PC-3 (cell line): Measurements from ENCODE around the gene NLGN1. TPM values are rescaled to one million over a fixed set of nuclear protein-coding genes. Genes with fewer than 3 reads are reported as not detected.

Source experiments
- ATAC-seq: fragments of 200-7000 bp; cut with Tn5 transposase; 2 replicates; pipeline ENCODE4 v1.9.1; 2020; ENCODE audit warnings: mild to moderate bottlenecking, moderate library complexity
- BruUV-seq: library from RNA; stranded (reverse); fragments of 400-500 nt; replicated peaks from 2 replicates; lab custom pipeline; 2021; lab: Mats Ljungman, UMichigan
- CTCF ChIA-PET: fragments of 300-600 bp; sonication (Branson Sonifier 250); formaldehyde crosslinking; loops from one replicate; lab custom pipeline; 2022; ENCODE audit warnings: antibody characterized with exemption; lab: Charles Lee
- POLR2A ChIA-PET: fragments of 300-600 bp; sonication (Branson Sonifier 250); formaldehyde crosslinking; loops from one replicate; lab custom pipeline; 2022; ENCODE audit warnings: antibody characterized with exemption; ENCODE audit not compliant: unreplicated experiment; lab: Charles Lee
- DNase-seq: peaks from one replicate; pipeline ENCODE4 v3.0.0-alpha.2; 2015
- H2AFZ ChIP-seq: fragments of 300-600 bp; sonication (generic); 2 replicates; pipeline ENCODE4 v1.6.0; 2016; ENCODE audit warnings: antibody characterized with exemption, low read length
- H3F3A ChIP-seq: fragments of 300-600 bp; sonication (generic); one replicate; pipeline ENCODE4 v1.6.0; 2017; ENCODE audit warnings: antibody characterized with exemption, low read length, control low read depth, mild to moderate bottlenecking; ENCODE audit not compliant: unreplicated experiment
- H3K27ac ChIP-seq: fragments of 300-600 bp; sonication (generic); 2 replicates; pipeline ENCODE4 v1.5.1; 2016; ENCODE audit warnings: mild to moderate bottlenecking, low read length
- H3K27me3 ChIP-seq: fragments of 300-600 bp; sonication (generic); 2 replicates; pipeline ENCODE4 v1.6.1; 2016; ENCODE audit warnings: low read length, mixed read lengths
- H3K36me3 ChIP-seq: fragments of 300-600 bp; sonication (generic); 2 replicates; pipeline ENCODE4 v1.6.1; 2016; ENCODE audit warnings: low read depth, mixed run types, low read length, mixed read lengths
- H3K4me1 ChIP-seq: fragments of 300-600 bp; sonication (generic); 2 replicates; pipeline ENCODE4 v1.5.1; 2016; ENCODE audit warnings: low read length; ENCODE audit not compliant: insufficient read depth
- H3K4me2 ChIP-seq: fragments of 300-600 bp; sonication (generic); 2 replicates; pipeline ENCODE4 v1.6.0; 2016; ENCODE audit warnings: low read length
- H3K4me3 ChIP-seq: fragments of 300-600 bp; sonication (generic); 2 replicates; pipeline ENCODE4 v1.5.1; 2016; ENCODE audit warnings: mild to moderate bottlenecking, low read length, mixed read lengths
- H3K79me2 ChIP-seq: fragments of 300-600 bp; sonication (generic); 2 replicates; pipeline ENCODE4 v1.6.1; 2017; ENCODE audit warnings: low read length, mixed read lengths
- H3K9ac ChIP-seq: fragments of 300-600 bp; sonication (generic); 2 replicates; pipeline ENCODE4 v1.6.0; 2016; ENCODE audit warnings: mild to moderate bottlenecking, low read length
- H3K9me2 ChIP-seq: fragments of 300-600 bp; sonication (generic); replicated peaks from 2 replicates; pipeline ENCODE4 v1.6.1; 2016; ENCODE audit warnings: mixed run types, low read length, mixed read lengths
- H3K9me3 ChIP-seq: fragments of 300-600 bp; sonication (generic); 2 replicates; pipeline ENCODE4 v1.6.1; 2016; ENCODE audit warnings: low read length, mixed read lengths
- H4K20me1 ChIP-seq: fragments of 300-600 bp; sonication (generic); 2 replicates; pipeline ENCODE4 v1.6.1; 2016; ENCODE audit warnings: low read length, mixed read lengths
- CTCF ChIP-seq: fragments of 300-600 bp; sonication (generic); conservative IDR thresholded peaks from 2 replicates; pipeline ENCODE4 v1.5.1; 2017; ENCODE audit warnings: antibody characterized with exemption, low read depth, mild to moderate bottlenecking, low read length
- EZH2 ChIP-seq: fragments of 300-600 bp; sonication (generic); IDR thresholded peaks from one replicate; pipeline ENCODE4 v1.6.1; 2017; ENCODE audit warnings: antibody characterized with exemption, mild to moderate bottlenecking, low read length; ENCODE audit not compliant: unreplicated experiment
- EZH2phosphoT487 ChIP-seq: fragments of 300-600 bp; sonication (generic); IDR thresholded peaks from 2 replicates; pipeline ENCODE4 v1.6.1; 2018; ENCODE audit warnings: mild to moderate bottlenecking, antibody characterized with exemption, low read length, borderline replicate concordance
- intact Hi-C: fragments of 100-400 bp; cut with micrococcal nuclease; formaldehyde crosslinking; loops from 2 replicates; pipeline ENCODE4 v1.9.0; 2023
- total RNA-seq: library from RNA; depleted of rRNA; stranded (reverse); fragments of >200 nt; gene quantifications from 2 replicates; pipeline ENCODE4 v1.2.3, GENCODE V29; 2014

NLGN1 gene
- total RNA-seq, 1 experiment from 2014 or later: 0.77 TPM

- ChIA-PET CTCF (interaction anchor here (0.6 kb wide), 1 partner anchor 57 kb away, joined by 4 read pairs; no protein-coding TSS in a partner anchor), POLR2A (no interaction called here)
- no peaks in the 10 kb centered on the region for H3K4me1 ChIP-seq
- ATAC-seq: no peak
- no peak overlapping the region for H3K9ac ChIP-seq
- no TSS peak for BruUV-seq
- H3K36me3 ChIP-seq: no peaks in the 10 kb centered on the region
- intact Hi-C loops: no loop called here
- H2AFZ ChIP-seq: no peak overlapping the region
- no peak overlapping the region for H3K4me3 ChIP-seq
- no peaks in the 10 kb centered on the region for H4K20me1 ChIP-seq
- no peaks in the 10 kb centered on the region for H3K9me2 ChIP-seq
- H3K9me3 ChIP-seq: no peaks in the 10 kb centered on the region
- H3F3A ChIP-seq: no peaks in the 10 kb centered on the region
- H3K4me2 ChIP-seq: no peak overlapping the region
- H3K27ac ChIP-seq: no peak overlapping the region
- H3K27me3 ChIP-seq: no peaks in the 10 kb centered on the region
- TF ChIP-seq EZH2phosphoT487: no peak
- no peak for TF ChIP-seq CTCF
- no peak for TF ChIP-seq EZH2
- DNase-seq: no peak
- H3K79me2 ChIP-seq: no peaks in the 10 kb centered on the region
These were observed 278.6 kb downstream of the NLGN1 start for GRCh38 chr3:173676094-173676493.

- Histone ChIP-seq H2AFZ (no peak overlapping the region), H3K4me1 (no peaks in the 10 kb centered on the region), H3K36me3 (no peaks in the 10 kb centered on the region), H3K27me3 (no peaks in the 10 kb centered on the region), H3K9ac (no peak overlapping the region), H3K9me3 (no peaks in the 10 kb centered on the region), H3F3A (no peaks in the 10 kb centered on the region), H3K4me2 (no peak overlapping the region), H3K9me2 (no peaks in the 10 kb centered on the region), H3K79me2 (no peaks in the 10 kb centered on the region), H3K27ac (no peak overlapping the region), H3K4me3 (no peak overlapping the region), H4K20me1 (no peaks in the 10 kb centered on the region)
- BruUV-seq: no TSS peak
- no peak for ATAC-seq
- ChIA-PET CTCF (no interaction called here), POLR2A (no interaction called here)
- TF ChIP-seq EZH2phosphoT487 (no peak), CTCF (no peak), EZH2 (no peak)
- DNase-seq: no peak
- intact Hi-C loops: no loop called here
These were observed 283.7 kb downstream of the NLGN1 start for GRCh38 chr3:173681188-173681678.

- Histone ChIP-seq H3K27ac (no peak overlapping the region), H3F3A (no peaks in the 10 kb centered on the region), H3K9me3 (no peaks in the 10 kb centered on the region), H2AFZ (no peak overlapping the region), H3K27me3 (no peaks in the 10 kb centered on the region), H3K9me2 (no peaks in the 10 kb centered on the region), H3K36me3 (no peaks in the 10 kb centered on the region), H4K20me1 (no peaks in the 10 kb centered on the region), H3K9ac (no peak overlapping the region), H3K79me2 (no peaks in the 10 kb centered on the region), H3K4me1 (no peaks in the 10 kb centered on the region; the same call in 1 of the 2 replicates), H3K4me3 (no peak overlapping the region), H3K4me2 (no peak overlapping the region)
- no TSS peak for BruUV-seq
- TF ChIP-seq EZH2phosphoT487: no peak
- CTCF ChIA-PET: no interaction called here
- intact Hi-C loops: no loop called here
- no peak for DNase-seq
- ATAC-seq: no peak
- POLR2A ChIA-PET: no interaction called here
These were observed 287.9 kb downstream of the NLGN1 start for GRCh38 chr3:173685456-173685855.
